ENCODE data around the gene TMEM270.

GRCh38 chr7:73828107-73828803 is 32.7 kb upstream of the TMEM270 start:
- TF ChIP-seq CTCF (IDR thresholded peaks at IDR 0.05) (no peak), EZH2 (IDR thresholded peaks at IDR 0.05; ENCODE audit: borderline replicate concordance, insufficient read depth, low read depth, low read length, poor library complexity, severe bottlenecking) (no peak)

Measured in B cell (primary cell).